Nephron progenitor cell (in vitro differentiated cells): ENCODE data around the gene COL28A1.

Experiments
- DNase-seq: peaks from one replicate; pipeline ENCODE4 v3.0.0; 2021
- H3K27ac Mint-ChIP-seq: 2 replicates; pipeline ENCODE4 v1.8.0; 2021; ENCODE audit warnings: mild to moderate bottlenecking, moderate library complexity, mixed read lengths
- H3K27me3 Mint-ChIP-seq: 2 replicates; pipeline ENCODE4 v1.8.0; 2021; ENCODE audit warnings: mild to moderate bottlenecking, low read depth, mixed read lengths; ENCODE audit not compliant: poor library complexity
- H3K36me3 Mint-ChIP-seq: 2 replicates; pipeline ENCODE4 v1.8.0; 2021; ENCODE audit warnings: low read depth, mixed read lengths
- H3K4me1 Mint-ChIP-seq: 2 replicates; pipeline ENCODE4 v1.8.0; 2021; ENCODE audit warnings: mixed read lengths
- H3K4me3 Mint-ChIP-seq: 2 replicates; pipeline ENCODE4 v1.8.0; 2021; ENCODE audit warnings: mild to moderate bottlenecking, moderate library complexity, mixed read lengths
- H3K9me3 Mint-ChIP-seq: 2 replicates; pipeline ENCODE4 v1.8.0; 2021; ENCODE audit warnings: mild to moderate bottlenecking, moderate library complexity, mixed read lengths
- TF ChIP-seq, protein P1 (sequence below): fragments of 200-600 bp; sonication (generic); IDR thresholded peaks from 2 replicates; pipeline ENCODE4 v1.5.0; 2021; ENCODE audit warnings: antibody characterized with exemption

Gene COL28A1

GRCh38 chr7:7418997-7419396 is 116.7 kb downstream of the COL28A1 start:
- H3K27ac Mint-ChIP-seq = no peak overlapping the region
- peaks cover 8% of the 10 kb centered on the region for H3K27me3 Mint-ChIP-seq
- no peak overlapping the region for H3K4me3 Mint-ChIP-seq
- H3K9me3 Mint-ChIP-seq = no peaks in the 10 kb centered on the region
- TF ChIP-seq, protein P1, sequence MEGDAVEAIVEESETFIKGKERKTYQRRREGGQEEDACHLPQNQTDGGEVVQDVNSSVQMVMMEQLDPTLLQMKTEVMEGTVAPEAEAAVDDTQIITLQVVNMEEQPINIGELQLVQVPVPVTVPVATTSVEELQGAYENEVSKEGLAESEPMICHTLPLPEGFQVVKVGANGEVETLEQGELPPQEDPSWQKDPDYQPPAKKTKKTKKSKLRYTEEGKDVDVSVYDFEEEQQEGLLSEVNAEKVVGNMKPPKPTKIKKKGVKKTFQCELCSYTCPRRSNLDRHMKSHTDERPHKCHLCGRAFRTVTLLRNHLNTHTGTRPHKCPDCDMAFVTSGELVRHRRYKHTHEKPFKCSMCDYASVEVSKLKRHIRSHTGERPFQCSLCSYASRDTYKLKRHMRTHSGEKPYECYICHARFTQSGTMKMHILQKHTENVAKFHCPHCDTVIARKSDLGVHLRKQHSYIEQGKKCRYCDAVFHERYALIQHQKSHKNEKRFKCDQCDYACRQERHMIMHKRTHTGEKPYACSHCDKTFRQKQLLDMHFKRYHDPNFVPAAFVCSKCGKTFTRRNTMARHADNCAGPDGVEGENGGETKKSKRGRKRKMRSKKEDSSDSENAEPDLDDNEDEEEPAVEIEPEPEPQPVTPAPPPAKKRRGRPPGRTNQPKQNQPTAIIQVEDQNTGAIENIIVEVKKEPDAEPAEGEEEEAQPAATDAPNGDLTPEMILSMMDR = no peak
- H3K4me1 Mint-ChIP-seq = no peaks in the 10 kb centered on the region
- H3K36me3 Mint-ChIP-seq = no peaks in the 10 kb centered on the region
- no peak for DNase-seq

GRCh38 chr7:7417851-7418250 is 117.8 kb downstream of the COL28A1 start:
- Mint-ChIP-seq H3K4me3 (no peak overlapping the region), H3K4me1 (no peaks in the 10 kb centered on the region), H3K27ac (no peak overlapping the region), H3K9me3 (no peaks in the 10 kb centered on the region), H3K36me3 (no peaks in the 10 kb centered on the region), H3K27me3 (peaks cover 8% of the 10 kb centered on the region)
- no peak for DNase-seq
- TF ChIP-seq, protein P1 = no peak

GRCh38 chr7:7417414-7417813 is 118.3 kb downstream of the COL28A1 start:
- TF ChIP-seq, protein P1 = no peak
- Mint-ChIP-seq H3K4me1 (no peaks in the 10 kb centered on the region), H3K36me3 (no peaks in the 10 kb centered on the region), H3K9me3 (no peaks in the 10 kb centered on the region), H3K27me3 (peaks cover 8% of the 10 kb centered on the region), H3K4me3 (no peak overlapping the region), H3K27ac (no peak overlapping the region)
- no peak for DNase-seq

DNA sequence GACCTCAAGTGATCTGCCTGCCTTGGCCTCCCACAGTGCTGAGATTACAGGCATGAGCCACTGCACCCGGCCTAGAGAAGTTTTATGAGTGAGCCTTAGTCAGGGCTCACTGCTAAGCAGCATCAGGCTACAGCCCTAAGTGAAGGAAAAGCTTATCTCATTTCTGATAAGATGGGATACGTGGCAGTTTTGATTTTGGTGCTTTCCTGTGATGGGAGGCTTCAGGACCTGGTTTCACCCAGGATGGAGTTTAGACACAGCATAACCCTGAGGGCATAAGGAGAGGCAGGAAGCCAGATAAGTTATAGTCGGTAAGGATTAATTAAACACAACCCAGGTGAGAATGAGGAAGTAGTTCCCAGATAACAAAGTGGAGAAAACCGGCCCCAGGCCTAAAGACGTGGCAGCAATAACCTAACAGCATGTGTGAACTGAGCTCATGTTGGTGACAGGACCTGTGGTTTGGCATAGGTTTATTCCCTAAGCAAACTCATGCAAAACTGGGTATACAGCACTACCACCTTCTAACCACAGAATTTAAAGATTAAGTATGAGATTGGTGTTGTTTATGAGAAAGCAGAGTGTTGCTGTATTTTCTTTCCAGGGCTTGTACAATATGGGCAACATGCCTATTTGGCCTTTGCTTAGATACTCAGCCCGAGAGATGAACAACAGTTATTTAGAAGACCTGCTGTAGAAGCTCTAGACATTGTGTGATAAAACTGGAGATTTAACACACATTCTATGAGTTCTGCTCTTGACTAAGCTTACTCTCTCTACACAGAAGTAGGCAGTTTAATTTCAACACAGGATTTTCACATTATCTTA is 119.4 kb downstream of the COL28A1 start:
- H3K27ac Mint-ChIP-seq = peak overlapping the region; percentile 9
- TF ChIP-seq, protein P1 = no peak
- H3K27me3 Mint-ChIP-seq = peaks cover 10% of the 10 kb centered on the region
- H3K9me3 Mint-ChIP-seq = no peaks in the 10 kb centered on the region
- no peaks in the 10 kb centered on the region for H3K36me3 Mint-ChIP-seq
- no peaks in the 10 kb centered on the region for H3K4me1 Mint-ChIP-seq
- no peak for DNase-seq
- H3K4me3 Mint-ChIP-seq = no peak overlapping the region

- TF ChIP-seq, protein P1 = no peak
- Mint-ChIP-seq H3K27me3 (peaks cover 10% of the 10 kb centered on the region), H3K4me3 (no peak overlapping the region), H3K27ac (no peak overlapping the region), H3K36me3 (no peaks in the 10 kb centered on the region), H3K4me1 (no peaks in the 10 kb centered on the region), H3K9me3 (no peaks in the 10 kb centered on the region)
- no peak for DNase-seq
These were observed 120.7 kb downstream of the COL28A1 start for GRCh38 chr7:7414791-7415603.
